Endothelial cell of umbilical vein (primary cell): Measurements from ENCODE around the gene PGRMC1. TPM values are rescaled to one million over a fixed set of nuclear protein-coding genes. Genes with fewer than 3 reads are reported as not detected.

ENCODE experiments used
- BruUV-seq: library from RNA; stranded (reverse); fragments of 400-500 nt; replicated peaks from 2 replicates; lab custom pipeline; 2021; lab: Mats Ljungman, UMichigan
- CTCF ChIA-PET: fragments of 300-600, 350-600 bp; sonication (Branson Sonifier 250); formaldehyde crosslinking; loops from one replicate; lab custom pipeline; 2021; ENCODE audit warnings: antibody characterized with exemption, inconsistent platforms; lab: Charles Lee
- POLR2A ChIA-PET: fragments of 300-600, 350-600 bp; sonication (Branson Sonifier 250); formaldehyde crosslinking; loops from one replicate; lab custom pipeline; 2021; ENCODE audit warnings: antibody characterized with exemption, inconsistent platforms; lab: Charles Lee
- DNase-seq: peaks from one replicate; pipeline ENCODE4 v3.0.0-alpha.2; 2011; ENCODE audit warnings: low read depth, low spot score
- FAIRE-seq: peaks from 2 replicates; lab custom pipeline; 2011; peaks lifted over from hg19 to GRCh38; lab: Jason Lieb, UNC
- H2AFZ ChIP-seq: 2 replicates; pipeline ENCODE4 v1.6.0; 2012; ENCODE audit warnings: low read depth, low read length, control low read depth, inconsistent platforms
- H3K27ac ChIP-seq: 2 replicates; pipeline ENCODE4 v1.5.1; 2011; ENCODE audit warnings: low read depth, mild to moderate bottlenecking, control low read depth, low read length, moderate library complexity; ENCODE audit not compliant: insufficient read depth
- H3K27me3 ChIP-seq, 2 experiments: 2 replicates each; pipeline versions ENCODE4 v1.6.0 to v1.6.1; 2011; ENCODE audit warnings: low read length in 2 of 2, mixed read lengths in 1 of 2; ENCODE audit not compliant: control insufficient read depth in 2 of 2, insufficient read depth in 2 of 2
- H3K36me3 ChIP-seq, 2 experiments: 2 replicates in 1 of 2; 3 replicates in 1 of 2; pipeline ENCODE4 v1.5.1; 2011; ENCODE audit warnings: low read length in 2 of 2, mild to moderate bottlenecking in 1 of 2, moderate library complexity in 1 of 2; ENCODE audit not compliant: control insufficient read depth in 2 of 2, insufficient read depth in 2 of 2; ENCODE audit errors: extremely low read depth in 1 of 2
- H3K4me1 ChIP-seq: 3 replicates; pipeline ENCODE4 v1.5.1; 2011; ENCODE audit warnings: mild to moderate bottlenecking, low read length; ENCODE audit not compliant: control insufficient read depth, insufficient read depth; ENCODE audit errors: extremely low read depth
- H3K4me2 ChIP-seq: 2 replicates; pipeline ENCODE4 v1.6.1; 2011; ENCODE audit warnings: low read length, control low read depth, mixed read lengths; ENCODE audit not compliant: insufficient read depth
- H3K4me3 ChIP-seq, 3 experiments: fragments of 200-600 bp in 1 of 3; sonication (generic), shearing (Covaris generic) in 1 of 3; replicated peaks in 1 of 3; 2 replicates each; pipeline ENCODE4 v1.5.1; 2011 to 2016; ENCODE audit warnings: control low read depth in 3 of 3, low read length in 3 of 3, mild to moderate bottlenecking in 2 of 3, inconsistent platforms in 1 of 3, low read depth in 1 of 3, moderate library complexity in 1 of 3; ENCODE audit not compliant: insufficient read depth in 1 of 3
- H3K79me2 ChIP-seq: 2 replicates; pipeline ENCODE4 v1.6.0; 2012; ENCODE audit warnings: low read length, inconsistent platforms; ENCODE audit not compliant: control insufficient read depth, insufficient read depth
- H3K9ac ChIP-seq: replicated peaks from 2 replicates; pipeline ENCODE3; 2011; ENCODE audit warnings: low read length, control low read depth; ENCODE audit not compliant: insufficient read depth; ENCODE audit errors: extremely low read depth
- H3K9me1 ChIP-seq: replicated peaks from 3 replicates; pipeline ENCODE4 v1.6.0; 2011; ENCODE audit warnings: mild to moderate bottlenecking, low read length; ENCODE audit not compliant: control insufficient read depth, insufficient read depth; ENCODE audit errors: extremely low read depth
- H3K9me3 ChIP-seq: replicated peaks from 2 replicates; pipeline ENCODE4 v1.5.1; 2012; ENCODE audit warnings: low read length, inconsistent platforms; ENCODE audit not compliant: control insufficient read depth, insufficient read depth
- H4K20me1 ChIP-seq: replicated peaks from 2 replicates; pipeline ENCODE3; 2011; ENCODE audit warnings: mild to moderate bottlenecking, low read length; ENCODE audit not compliant: control insufficient read depth, insufficient read depth; ENCODE audit errors: extremely low read depth
- CTCF ChIP-seq, 2 donors: IDR thresholded peaks; 1 replicate in 1 of 2; 2 replicates in 1 of 2; pipeline ENCODE4 v1.5.1; 2011; ENCODE audit warnings: low read length in 2 of 2, mild to moderate bottlenecking in 2 of 2, moderate library complexity in 2 of 2, control low read depth in 1 of 2, inconsistent platforms in 1 of 2, low read depth in 1 of 2; ENCODE audit not compliant: insufficient read depth in 1 of 2; ENCODE audit errors: extremely low read depth in 1 of 2
- EZH2 ChIP-seq: IDR thresholded peaks from 2 replicates; pipeline ENCODE4 v1.6.1; 2012; ENCODE audit warnings: borderline replicate concordance, low read depth, mild to moderate bottlenecking, moderate library complexity, low read length, inconsistent platforms; ENCODE audit not compliant: severe bottlenecking
- FOS ChIP-seq: IDR thresholded peaks from 2 replicates; pipeline ENCODE4 v1.6.1; 2011; ENCODE audit warnings: mild to moderate bottlenecking, low read length, moderate library complexity, borderline replicate concordance; ENCODE audit not compliant: insufficient read depth
- GATA2 ChIP-seq: IDR thresholded peaks from 2 replicates; pipeline ENCODE4 v1.7.0; 2011; ENCODE audit warnings: low read depth, mild to moderate bottlenecking, moderate library complexity, mixed read lengths, low read length; ENCODE audit not compliant: insufficient read length, insufficient read depth
- JUN ChIP-seq: IDR thresholded peaks from 2 replicates; pipeline ENCODE4 v1.6.1; 2011; ENCODE audit warnings: borderline replicate concordance, low read depth; ENCODE audit not compliant: insufficient read length, insufficient read depth
- MAX ChIP-seq: IDR thresholded peaks from 2 replicates; pipeline ENCODE4 v1.6.1; 2011; ENCODE audit not compliant: insufficient read depth, insufficient read length
- MYC ChIP-seq: IDR thresholded peaks from one replicate; pipeline ENCODE4 v1.6.1; 2011; ENCODE audit warnings: mild to moderate bottlenecking, low read depth, low read length
- POLR2A ChIP-seq: IDR thresholded peaks from 2 replicates; pipeline ENCODE4 v1.6.1; 2012; ENCODE audit warnings: low read depth, mild to moderate bottlenecking, control low read depth, low read length
- POLR2AphosphoS5 ChIP-seq: IDR thresholded peaks from 2 replicates; pipeline ENCODE4 v1.6.1; 2012; ENCODE audit warnings: low read depth, mild to moderate bottlenecking, control low read depth, low read length, moderate library complexity; ENCODE audit not compliant: insufficient read depth
- dilution Hi-C: fragments of 300-500 bp; cut with MboI; formaldehyde crosslinking; loops from one replicate; pipeline ENCODE4 v1.15.0; 2019; ENCODE audit warnings: low sequenced_read_pairs; ENCODE audit not compliant: extremely low pct_ligation_motif_present
- intact Hi-C: fragments of 100-400 bp; cut with micrococcal nuclease; formaldehyde crosslinking; loops from one replicate; pipeline ENCODE4 v1.10.0; 2022
- polyA plus RNA-seq, 4 experiments: library from polyadenylated mRNA; depleted of rRNA in 3 of 4; stranded (reverse) in 3 of 4; unstranded in 1 of 4; fragments of >200 nt; gene quantifications; 2 replicates each; pipeline versions ENCODE4 v1.2.1 to v1.2.3, GENCODE V29; 2011 to 2012; ENCODE audit warnings: missing spikeins in 1 of 4
- total RNA-seq: library from RNA; stranded (reverse); gene quantifications from 2 replicates; pipeline ENCODE4 v1.2.3, GENCODE V29; 2021

Gene PGRMC1
- total and polyA plus RNA-seq, 2 donors (not counting 3 experiments of a cell fraction or from before 2014, with no cell fraction given) = 37.4 to 61.8 TPM

- no peaks in the 10 kb centered on the region for H4K20me1 ChIP-seq
- H3K4me3 ChIP-seq = no peak overlapping the region
- intact Hi-C loops = no loop called here
- no peaks in the 10 kb centered on the region for H3K79me2 ChIP-seq
- CTCF ChIA-PET = interaction anchor here (1.2 kb wide), 1 partner anchor 12 kb away, joined by 3 read pairs; no protein-coding TSS in a partner anchor
- H3K27ac ChIP-seq = no peak overlapping the region
- no peak overlapping the region for H2AFZ ChIP-seq
- no peaks in the 10 kb centered on the region for H3K9me3 ChIP-seq
- H3K36me3 ChIP-seq = no peaks in the 10 kb centered on the region
- H3K9ac ChIP-seq = no peak overlapping the region
- no peaks in the 10 kb centered on the region for H3K4me1 ChIP-seq
- POLR2A ChIA-PET = no interaction called here
- no peak for TF ChIP-seq CTCF (IDR thresholded peaks at IDR 0.05; ENCODE audit: extremely low read depth in 1 of 2, insufficient read depth in 1 of 2, low read depth in 1 of 2, low read length in 2 of 2)
- TF ChIP-seq MYC = no peak
- no peak for TF ChIP-seq POLR2A
- TF ChIP-seq JUN = no peak
- TF ChIP-seq EZH2 = no peak
- TF ChIP-seq GATA2 = no peak
- TF ChIP-seq FOS = no peak
- no peak for TF ChIP-seq MAX
- no peak for TF ChIP-seq POLR2AphosphoS5
- no peak for DNase-seq
- no peak overlapping the region for H3K4me2 ChIP-seq
- BruUV-seq = no TSS peak
- H3K9me1 ChIP-seq = no peaks in the 10 kb centered on the region
- FAIRE-seq = no peak
- no peaks in the 10 kb centered on the region for H3K27me3 ChIP-seq
- dilution Hi-C loops = no loop called here
Measured at GRCh38 chrX:119249891-119250290, 13.8 kb downstream of the PGRMC1 start.
